ENCODE data around the gene SPATA31C2. TPM values are rescaled to one million over a fixed set of nuclear protein-coding genes. Genes with fewer than 3 reads are reported as not detected.

Gene SPATA31C2
- total and polyA plus RNA-seq, 2 donors from 2014 or later: not detected

- Histone ChIP-seq H3K4me3 (ENCODE audit: low read length in 3 of 3) (no peak overlapping the region), H3K27me3 (ENCODE audit: control insufficient read depth, insufficient read depth, low read length) (no peaks in the 10 kb centered on the region), H3K9me3 (ENCODE audit: control insufficient read depth in 2 of 3, insufficient read depth in 1 of 3, low read length in 3 of 3) (peaks cover 0 to 5% (median 0%) of the 10 kb centered on the region in 3 donors), H3K27ac (ENCODE audit: low read depth in 2 of 2, low read length in 2 of 2) (no peak overlapping the region), H3K4me1 (ENCODE audit: control insufficient read depth in 2 of 3, insufficient read depth in 2 of 3, low read depth in 1 of 3, low read length in 3 of 3) (no peaks in the 10 kb centered on the region), H3K9ac (ENCODE audit: low read length in 3 of 3) (no peak overlapping the region), H3K36me3 (ENCODE audit: control insufficient read depth in 2 of 3, insufficient read depth in 3 of 3, low read length in 3 of 3) (no peaks in the 10 kb centered on the region)
- FAIRE-seq (no peak), DNase-seq (peak in 3 of 5 donors; percentile 44 to 74 (median 54))
- TF ChIP-seq CTCF (IDR thresholded peaks at IDR 0.05; ENCODE audit: borderline replicate concordance, extremely low read depth, insufficient read depth): peak; percentile 72
- intact Hi-C loops (cut with DNase I): loop anchor here (10.0 kb wide), 1 partner anchor 468 kb away; no protein-coding TSS in a partner anchor
Observed at GRCh38 chr9:88106492-88106891, 31.8 kb downstream of the SPATA31C2 start.

DNA sequence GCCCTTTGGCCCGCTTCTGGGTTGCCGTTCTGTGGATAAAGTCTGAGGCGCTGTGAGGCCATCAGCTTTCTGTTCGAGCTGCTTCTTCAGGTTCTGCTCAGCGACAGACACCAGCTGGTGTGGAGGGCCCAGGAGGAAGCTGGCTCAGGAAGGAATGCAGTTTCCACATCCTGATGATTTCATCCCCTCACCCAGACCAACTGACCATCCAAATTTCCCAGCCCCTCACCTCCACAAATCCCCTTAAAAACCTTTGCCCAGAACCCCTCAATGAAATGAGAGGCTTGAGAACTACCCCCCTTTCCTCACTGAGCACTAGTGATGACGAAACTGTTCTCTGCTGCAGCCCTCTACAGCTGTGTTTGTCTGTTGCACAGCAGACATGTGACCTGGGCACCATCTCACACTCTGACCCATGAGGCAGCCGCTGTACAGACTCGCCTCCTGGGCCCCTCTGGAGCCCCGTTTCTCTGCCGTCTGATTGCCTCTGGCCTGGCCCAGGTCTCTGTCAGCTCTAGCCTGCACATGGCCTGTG lies 45.4 kb downstream of the SPATA31C2 start:
- H3K9ac ChIP-seq (ENCODE audit: low read length in 3 of 3): no peak overlapping the region
- intact Hi-C loops (cut with DNase I): no loop called here
- H3K9me3 ChIP-seq (ENCODE audit: control insufficient read depth in 2 of 3, insufficient read depth in 1 of 3, low read length in 3 of 3): no peaks in the 10 kb centered on the region
- H3K27ac ChIP-seq (ENCODE audit: low read depth in 2 of 2, low read length in 2 of 2): no peak overlapping the region
- H3K4me3 ChIP-seq (ENCODE audit: low read length in 3 of 3): no peak overlapping the region
- FAIRE-seq: no peak
- no peaks in the 10 kb centered on the region for H3K4me1 ChIP-seq (ENCODE audit: control insufficient read depth in 2 of 3, insufficient read depth in 2 of 3, low read depth in 1 of 3, low read length in 3 of 3)
- no peaks in the 10 kb centered on the region for H3K27me3 ChIP-seq (ENCODE audit: control insufficient read depth, insufficient read depth, low read length)
- DNase-seq: peak in 3 of 5 donors; percentile 13 to 39 (median 18)
- H3K36me3 ChIP-seq (ENCODE audit: control insufficient read depth in 2 of 3, insufficient read depth in 3 of 3, low read length in 3 of 3): no peaks in the 10 kb centered on the region
- TF ChIP-seq CTCF (IDR thresholded peaks at IDR 0.05; ENCODE audit: borderline replicate concordance, extremely low read depth, insufficient read depth): no peak

DNA sequence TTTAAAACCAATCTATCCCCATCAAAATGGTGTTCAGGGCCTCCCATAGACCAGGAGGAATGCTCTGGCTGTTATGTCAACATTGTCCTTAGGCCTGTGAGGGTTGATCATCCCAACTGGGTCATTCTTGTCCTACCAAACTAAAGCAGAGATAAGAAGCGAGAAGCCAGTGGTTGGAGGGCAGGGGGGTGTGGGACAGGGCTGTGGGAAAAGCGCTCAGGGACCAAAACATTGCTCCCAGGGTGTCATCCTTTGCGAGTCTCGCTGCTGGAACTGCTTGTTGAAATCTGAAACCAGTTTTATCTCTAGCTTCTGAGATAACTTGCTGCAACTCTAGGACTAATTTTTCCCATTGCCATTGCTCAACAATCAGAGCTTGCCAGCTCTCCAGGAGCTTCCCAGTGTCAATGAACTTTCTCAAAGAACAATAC lies 48.1 kb downstream of the SPATA31C2 start:
- intact Hi-C loops (cut with DNase I): no loop called here
- Histone ChIP-seq H3K4me1 (ENCODE audit: control insufficient read depth in 2 of 3, insufficient read depth in 2 of 3, low read depth in 1 of 3, low read length in 3 of 3) (no peaks in the 10 kb centered on the region), H3K36me3 (ENCODE audit: control insufficient read depth in 2 of 3, insufficient read depth in 3 of 3, low read length in 3 of 3) (no peaks in the 10 kb centered on the region), H3K27me3 (ENCODE audit: control insufficient read depth, insufficient read depth, low read length) (no peaks in the 10 kb centered on the region), H3K9ac (ENCODE audit: low read length in 3 of 3) (no peak overlapping the region), H3K9me3 (ENCODE audit: control insufficient read depth in 2 of 3, insufficient read depth in 1 of 3, low read length in 3 of 3) (no peaks in the 10 kb centered on the region), H3K4me3 (ENCODE audit: low read length in 3 of 3) (no peak overlapping the region), H3K27ac (ENCODE audit: low read depth in 2 of 2, low read length in 2 of 2) (no peak overlapping the region)
- no peak for TF ChIP-seq CTCF (IDR thresholded peaks at IDR 0.05; ENCODE audit: borderline replicate concordance, extremely low read depth, insufficient read depth)
- no peak for DNase-seq
- no peak for FAIRE-seq

- Histone ChIP-seq H3K36me3 (ENCODE audit: control insufficient read depth in 2 of 3, insufficient read depth in 3 of 3, low read length in 3 of 3) (no peaks in the 10 kb centered on the region), H3K4me3 (ENCODE audit: low read length in 3 of 3) (no peak overlapping the region), H3K27me3 (ENCODE audit: control insufficient read depth, insufficient read depth, low read length) (no peaks in the 10 kb centered on the region), H3K9me3 (ENCODE audit: control insufficient read depth in 2 of 3, insufficient read depth in 1 of 3, low read length in 3 of 3) (peaks cover 0 to under 1% (median 0%) of the 10 kb centered on the region in 3 donors), H3K4me1 (ENCODE audit: control insufficient read depth in 2 of 3, insufficient read depth in 2 of 3, low read depth in 1 of 3, low read length in 3 of 3) (no peaks in the 10 kb centered on the region), H3K9ac (ENCODE audit: low read length in 3 of 3) (no peak overlapping the region), H3K27ac (ENCODE audit: low read depth in 2 of 2, low read length in 2 of 2) (no peak overlapping the region)
- no peak for TF ChIP-seq CTCF (IDR thresholded peaks at IDR 0.05; ENCODE audit: borderline replicate concordance, extremely low read depth, insufficient read depth)
- FAIRE-seq (no peak), DNase-seq (no peak)
- intact Hi-C loops (cut with DNase I): no loop called here
Observed at GRCh38 chr9:88087906-88088305, 50.4 kb downstream of the SPATA31C2 start.
